Neural crest cell (in vitro differentiated cells): ENCODE data around the gene KLHDC2. TPM values are rescaled to one million over a fixed set of nuclear protein-coding genes. Genes with fewer than 3 reads are reported as not detected.
"Not testable (repeated sequence)": the region's sequence is repeated elsewhere in the genome, so short reads cannot be mapped to it uniquely, and the experiment has no call there.

Source experiments
- DNase-seq: peaks from one replicate; pipeline ENCODE4 v3.0.0; 2021; ENCODE audit warnings: low read depth, mixed read lengths, low spot score
- H3K27ac Mint-ChIP-seq: one replicate; pipeline ENCODE4 v1.8.0; 2021; ENCODE audit warnings: mild to moderate bottlenecking, mixed read lengths; ENCODE audit not compliant: unreplicated experiment
- H3K27me3 Mint-ChIP-seq: 2 replicates; pipeline ENCODE4 v1.8.0; 2021; ENCODE audit warnings: low read depth, mild to moderate bottlenecking, mixed read lengths
- H3K36me3 Mint-ChIP-seq: 2 replicates; pipeline ENCODE4 v1.8.0; 2021; ENCODE audit warnings: low read depth, mild to moderate bottlenecking, mixed read lengths
- H3K4me1 Mint-ChIP-seq: 2 replicates; pipeline ENCODE4 v1.8.0; 2021; ENCODE audit warnings: mixed read lengths
- H3K4me3 Mint-ChIP-seq: one replicate; pipeline ENCODE4 v1.8.0; 2021; ENCODE audit warnings: mild to moderate bottlenecking, mixed read lengths
- H3K9me3 Mint-ChIP-seq: 2 replicates; pipeline ENCODE4 v1.8.0; 2021; ENCODE audit warnings: mixed read lengths
- total RNA-seq: library from RNA; stranded (reverse); gene quantifications from 2 replicates; pipeline ENCODE4 v1.2.1, GENCODE V29; 2021
- TF ChIP-seq, protein P1 (sequence below): fragments of 200-600 bp; sonication (generic); conservative IDR thresholded peaks from 2 replicates; pipeline ENCODE4 v1.5.0; 2021; ENCODE audit warnings: antibody characterized with exemption, mild to moderate bottlenecking

KLHDC2 gene
- total RNA-seq, 1 donor from 2014 or later, result 36.1 TPM

DNA sequence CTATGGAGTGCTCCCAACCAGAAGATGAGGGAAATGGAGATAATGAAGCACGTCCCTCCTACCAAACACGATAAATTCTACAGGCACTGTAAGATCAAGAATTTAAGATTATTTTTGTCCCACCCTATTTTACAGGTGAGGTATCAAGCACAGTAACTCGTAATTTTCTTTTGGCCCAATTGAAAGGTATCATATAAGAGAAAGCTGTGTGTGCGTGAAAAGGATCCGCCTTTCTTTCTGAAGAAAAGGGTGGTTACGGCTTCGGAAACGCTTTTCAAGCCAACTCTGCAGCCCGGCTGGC lies 733 bp upstream of the KLHDC2 start:
- no peak for DNase-seq
- Mint-ChIP-seq H3K36me3 (no peaks in the 10 kb centered on the region), H3K27ac (peak overlapping the region; percentile 98), H3K27me3 (no peaks in the 10 kb centered on the region), H3K4me1 (peaks cover 37% of the 10 kb centered on the region), H3K4me3 (peak overlapping the region; percentile 93), H3K9me3 (no peaks in the 10 kb centered on the region)
- TF ChIP-seq, protein P1, sequence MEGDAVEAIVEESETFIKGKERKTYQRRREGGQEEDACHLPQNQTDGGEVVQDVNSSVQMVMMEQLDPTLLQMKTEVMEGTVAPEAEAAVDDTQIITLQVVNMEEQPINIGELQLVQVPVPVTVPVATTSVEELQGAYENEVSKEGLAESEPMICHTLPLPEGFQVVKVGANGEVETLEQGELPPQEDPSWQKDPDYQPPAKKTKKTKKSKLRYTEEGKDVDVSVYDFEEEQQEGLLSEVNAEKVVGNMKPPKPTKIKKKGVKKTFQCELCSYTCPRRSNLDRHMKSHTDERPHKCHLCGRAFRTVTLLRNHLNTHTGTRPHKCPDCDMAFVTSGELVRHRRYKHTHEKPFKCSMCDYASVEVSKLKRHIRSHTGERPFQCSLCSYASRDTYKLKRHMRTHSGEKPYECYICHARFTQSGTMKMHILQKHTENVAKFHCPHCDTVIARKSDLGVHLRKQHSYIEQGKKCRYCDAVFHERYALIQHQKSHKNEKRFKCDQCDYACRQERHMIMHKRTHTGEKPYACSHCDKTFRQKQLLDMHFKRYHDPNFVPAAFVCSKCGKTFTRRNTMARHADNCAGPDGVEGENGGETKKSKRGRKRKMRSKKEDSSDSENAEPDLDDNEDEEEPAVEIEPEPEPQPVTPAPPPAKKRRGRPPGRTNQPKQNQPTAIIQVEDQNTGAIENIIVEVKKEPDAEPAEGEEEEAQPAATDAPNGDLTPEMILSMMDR, result no peak

DNA sequence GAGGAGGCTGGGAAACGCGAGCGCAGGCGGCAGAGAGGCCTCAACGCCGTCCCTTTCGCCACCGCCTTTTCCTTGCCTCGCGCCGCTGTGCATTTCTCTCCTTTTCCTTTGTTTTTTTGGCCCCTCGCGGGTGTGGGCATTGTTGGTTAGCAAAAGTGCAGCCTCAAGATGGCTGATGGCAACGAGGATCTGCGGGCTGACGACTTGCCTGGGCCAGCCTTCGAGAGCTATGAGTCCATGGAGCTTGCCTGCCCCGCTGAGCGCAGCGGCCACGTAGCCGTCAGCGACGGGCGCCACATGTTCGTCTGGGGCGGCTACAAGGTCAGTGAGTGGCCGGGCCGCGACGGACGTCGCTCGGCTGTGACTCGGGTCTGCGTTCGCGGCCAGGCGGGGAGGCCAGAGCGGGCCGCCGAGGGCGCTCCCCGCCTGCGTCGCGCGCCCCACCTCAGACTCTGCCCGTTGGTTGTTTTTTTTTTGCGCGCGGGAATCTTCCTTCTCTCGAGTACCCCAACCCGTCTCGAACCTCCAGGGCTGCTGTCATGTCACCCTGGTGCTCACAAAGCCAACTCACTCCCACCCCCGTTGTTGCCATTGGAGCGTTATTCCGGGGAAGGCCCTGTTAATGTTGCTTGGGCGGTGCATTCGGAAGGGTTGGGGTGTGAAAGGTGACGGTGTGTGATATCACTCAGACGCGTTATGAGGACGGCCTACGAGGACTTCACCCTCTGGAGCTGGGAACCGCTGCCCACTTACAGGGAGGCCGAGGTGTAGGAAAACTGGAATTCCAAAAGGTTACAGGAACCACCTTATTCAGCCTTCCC lies 558 bp downstream of the KLHDC2 start:
- peak overlapping the region; percentile 99 for H3K27ac Mint-ChIP-seq
- TF ChIP-seq, protein P1, result no peak

DNA sequence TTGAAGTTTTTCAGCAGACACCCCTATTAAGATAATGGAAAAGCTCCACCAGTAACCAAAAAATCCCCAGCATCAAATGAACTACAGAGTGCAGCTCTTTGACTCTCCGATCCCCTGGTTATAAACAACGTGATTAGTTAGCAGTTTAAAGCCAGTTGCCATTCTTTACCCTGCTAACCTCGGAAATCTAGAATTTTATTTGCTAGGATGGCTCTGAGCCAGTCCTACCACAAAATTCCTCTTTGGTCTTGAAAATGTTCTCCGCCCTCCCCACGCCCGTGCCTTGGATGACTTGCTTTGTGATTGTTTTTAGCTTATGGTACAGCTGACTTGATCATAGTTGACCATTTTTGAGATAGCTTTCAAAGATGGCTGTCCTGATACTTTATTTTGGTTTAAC lies 1.2 kb downstream of the KLHDC2 start:
- Mint-ChIP-seq H3K27ac (peak overlapping the region; percentile 98), H3K36me3 (no peaks in the 10 kb centered on the region)
- TF ChIP-seq, protein P1, result no peak

More for the DNA sequence above, 558 bp downstream of the KLHDC2 start:
- H3K27me3 Mint-ChIP-seq, result no peaks in the 10 kb centered on the region
- no peaks in the 10 kb centered on the region for H3K36me3 Mint-ChIP-seq
- H3K4me1 Mint-ChIP-seq, result peaks cover 37% of the 10 kb centered on the region
- peak; percentile 24 for DNase-seq
- H3K4me3 Mint-ChIP-seq, result peak overlapping the region; percentile 98
- H3K9me3 Mint-ChIP-seq, result no peaks in the 10 kb centered on the region

DNA sequence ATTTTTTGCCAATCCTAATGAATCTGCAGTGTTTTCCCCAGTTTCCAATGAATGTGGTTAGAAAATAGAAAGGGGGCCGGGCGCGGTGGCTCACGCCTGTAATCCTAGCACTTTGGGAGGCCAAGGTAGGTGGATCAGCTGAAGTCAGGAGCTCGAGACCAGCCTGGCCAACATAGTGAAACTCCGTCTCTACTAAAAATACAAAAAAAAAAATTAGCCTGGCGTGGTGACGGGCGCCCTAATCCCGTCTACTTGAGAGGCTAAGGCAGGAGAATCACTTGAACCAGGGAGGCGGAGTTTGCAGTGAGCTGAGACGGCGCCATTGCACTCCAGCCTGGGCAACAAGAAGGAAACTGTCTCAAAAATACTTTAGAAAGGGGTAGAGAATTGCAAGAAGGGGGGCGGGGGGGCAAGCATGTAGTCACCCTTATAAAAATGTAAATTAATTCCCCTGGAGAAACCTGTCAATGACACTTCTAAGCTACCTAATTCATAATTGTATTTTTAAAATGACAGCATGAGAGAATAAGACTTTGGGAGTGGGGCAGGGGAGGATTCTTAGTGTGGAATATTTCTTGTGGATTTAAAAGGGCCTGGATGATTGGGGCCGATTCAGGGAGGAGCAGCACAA lies 1.7 kb downstream of the KLHDC2 start:
- TF ChIP-seq, protein P1, result no peak
- H3K27me3 Mint-ChIP-seq, result no peaks in the 10 kb centered on the region
- H3K36me3 Mint-ChIP-seq, result no peaks in the 10 kb centered on the region
- H3K27ac Mint-ChIP-seq, result peak overlapping the region; percentile 98
- peak overlapping the region; percentile 98 for H3K4me3 Mint-ChIP-seq
- H3K4me1 Mint-ChIP-seq, result peaks cover 37% of the 10 kb centered on the region
- no peaks in the 10 kb centered on the region for H3K9me3 Mint-ChIP-seq
- DNase-seq, result no peak

More for the DNA sequence above, 1.2 kb downstream of the KLHDC2 start:
- DNase-seq, result no peak
- H3K27me3 Mint-ChIP-seq, result no peaks in the 10 kb centered on the region
- H3K4me3 Mint-ChIP-seq, result peak overlapping the region; percentile 98
- H3K9me3 Mint-ChIP-seq, result no peaks in the 10 kb centered on the region
- H3K4me1 Mint-ChIP-seq, result peaks cover 37% of the 10 kb centered on the region

DNA sequence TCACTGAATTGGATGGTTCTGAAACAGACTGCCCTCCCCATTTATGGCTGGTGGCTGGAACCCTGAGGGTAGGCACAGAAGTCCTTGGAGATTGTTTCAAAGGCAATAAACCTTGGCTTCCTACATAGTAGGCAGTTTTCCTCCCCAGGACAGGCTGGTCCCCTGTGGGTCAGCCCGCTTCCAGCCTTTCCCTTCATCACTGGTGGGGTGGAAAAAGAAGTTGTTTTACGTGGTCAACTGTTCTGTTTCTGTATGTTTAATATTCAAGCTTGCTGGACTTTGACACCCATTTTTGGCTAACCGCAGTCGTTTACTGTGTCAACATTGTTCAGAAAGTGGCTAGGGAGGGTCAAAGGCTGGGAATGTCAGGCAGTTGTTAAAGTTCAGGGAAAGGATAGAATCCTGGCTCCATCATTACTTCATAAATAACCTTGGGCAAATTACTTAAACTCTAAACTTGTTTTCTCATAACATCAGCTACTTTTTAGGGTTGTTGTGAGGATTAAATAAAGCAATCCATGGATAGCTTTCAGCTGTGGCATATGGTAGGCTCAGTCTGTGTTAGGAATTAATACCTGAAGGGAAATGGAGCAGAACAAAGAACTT lies 2.4 kb downstream of the KLHDC2 start:
- no peaks in the 10 kb centered on the region for H3K9me3 Mint-ChIP-seq
- H3K4me1 Mint-ChIP-seq, result peaks cover 37% of the 10 kb centered on the region
- H3K4me3 Mint-ChIP-seq, result peak overlapping the region; percentile 98
- DNase-seq, result no peak
- no peaks in the 10 kb centered on the region for H3K27me3 Mint-ChIP-seq
- no peak overlapping the region for H3K27ac Mint-ChIP-seq
- TF ChIP-seq, protein P1, result no peak
- H3K36me3 Mint-ChIP-seq, result no peaks in the 10 kb centered on the region

DNA sequence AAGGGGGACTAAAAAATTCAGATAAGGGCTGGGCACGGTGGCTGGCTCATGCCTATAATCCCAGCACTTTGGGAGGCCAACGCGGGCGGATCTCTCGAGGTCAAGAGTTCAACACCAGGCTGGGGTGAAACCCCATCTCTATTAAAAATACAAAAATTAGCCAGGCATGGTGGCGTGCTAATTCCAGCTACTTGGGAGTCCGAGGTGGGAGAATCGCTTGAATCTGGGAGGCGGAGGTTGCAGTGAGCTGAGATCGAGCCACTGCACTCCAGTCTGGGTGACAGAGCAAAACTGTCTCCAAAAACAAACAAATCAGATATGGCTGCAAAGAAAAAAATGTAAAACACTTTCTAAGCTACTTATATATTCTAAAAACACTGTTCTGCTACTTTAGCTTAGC lies 3.7 kb downstream of the KLHDC2 start:
- DNase-seq, H3K9me3 Mint-ChIP-seq, H3K27ac Mint-ChIP-seq, H3K36me3 Mint-ChIP-seq, H3K27me3 Mint-ChIP-seq: not testable (repeated sequence)
- H3K4me1 Mint-ChIP-seq, result peaks cover 37% of the 10 kb centered on the region
- H3K4me3 Mint-ChIP-seq, result peak overlapping the region; percentile 43
